GM12878 (cell line): ENCODE results near the gene B3GNT2. TPM values are rescaled to one million over a fixed set of nuclear protein-coding genes. Genes with fewer than 3 reads are reported as not detected.

ENCODE experiments used
- CBX3 ChIP-seq: fragments of 200-600 bp; sonication (generic); IDR thresholded peaks from 2 replicates; pipeline ENCODE4 v1.6.1; 2016; ENCODE audit warnings: low read depth, borderline replicate concordance
- E2F4 ChIP-seq: IDR thresholded peaks from 2 replicates; pipeline ENCODE4 v1.6.1; 2012; ENCODE audit warnings: low read depth, low read length, improper control_type of control experiment
- E2F8 ChIP-seq: fragments of 450-650 bp; IDR thresholded peaks from 2 replicates; pipeline ENCODE4 v1.6.1; 2018; ENCODE audit warnings: mild to moderate bottlenecking, low read depth, moderate library complexity; ENCODE audit not compliant: partially characterized antibody
- EGR1 ChIP-seq, 2 experiments: IDR thresholded peaks; 1 replicate in 1 of 2; 2 replicates in 1 of 2; pipeline ENCODE4 v1.6.1; 2011 to 2012; ENCODE audit warnings: low read depth in 2 of 2, low read length in 2 of 2, borderline replicate concordance in 1 of 2, mild to moderate bottlenecking in 1 of 2, moderate library complexity in 1 of 2
- GATAD2B ChIP-seq: fragments of 450-650 bp; conservative IDR thresholded peaks from 2 replicates; pipeline ENCODE4 v1.6.1; 2017; ENCODE audit warnings: low read depth, mild to moderate bottlenecking, moderate library complexity
- IRF3 ChIP-seq: fragments of 450-650 bp; IDR thresholded peaks from 2 replicates; pipeline ENCODE4 v1.6.1; 2014; ENCODE audit warnings: mild to moderate bottlenecking
- KAT2A ChIP-seq: conservative IDR thresholded peaks from 2 replicates; pipeline ENCODE4 v1.6.1; 2011; ENCODE audit warnings: low read depth, low read length; ENCODE audit not compliant: control insufficient read depth
- KDM1A ChIP-seq: fragments of 200-600 bp; sonication (generic); IDR thresholded peaks from 2 replicates; pipeline ENCODE4 v1.6.1; 2016; ENCODE audit warnings: borderline replicate concordance
- NRF1 ChIP-seq: conservative IDR thresholded peaks from 2 replicates; pipeline ENCODE4 v1.6.1; 2011; ENCODE audit warnings: mild to moderate bottlenecking, low read depth, low read length, improper control_type of control experiment
- RFX5 ChIP-seq: IDR thresholded peaks from 2 replicates; pipeline ENCODE4 v1.6.1; 2011; ENCODE audit warnings: low read depth, low read length, improper control_type of control experiment
- SP1 ChIP-seq: IDR thresholded peaks from one replicate; pipeline ENCODE4 v1.6.1; 2011; ENCODE audit warnings: low read depth, low read length
- SRF ChIP-seq, 2 experiments: IDR thresholded peaks; 2 replicates each; pipeline ENCODE4 v1.6.1; 2011; ENCODE audit warnings: low read depth in 2 of 2, low read length in 2 of 2, mild to moderate bottlenecking in 1 of 2, moderate library complexity in 1 of 2
- ZBTB40 ChIP-seq: fragments of 450-650 bp; IDR thresholded peaks from 2 replicates; pipeline ENCODE4 v1.6.1; 2016; ENCODE audit warnings: mild to moderate bottlenecking, moderate library complexity, borderline replicate concordance
- ZNF687 ChIP-seq: fragments of 450-650 bp; IDR thresholded peaks from 2 replicates; pipeline ENCODE4 v1.6.1; 2017; ENCODE audit warnings: mild to moderate bottlenecking, moderate library complexity
- ZSCAN29 ChIP-seq: fragments of 450-650 bp; IDR thresholded peaks from 2 replicates; pipeline ENCODE4 v1.6.1; 2017; ENCODE audit warnings: mild to moderate bottlenecking, moderate library complexity
- polyA plus RNA-seq, 11 experiments: library from polyadenylated mRNA; depleted of rRNA in 4 of 11; unstranded in 6 of 11; stranded (reverse) in 5 of 11; fragments of >200 nt; fragmentation: Nextera tagmentation in 4 of 11; fragmentation: Illumina TruSeq in 1 of 11; extraction: Ambion mirVana in 4 of 11; extraction: Trizol in 1 of 11; gene quantifications; 1 replicate in 1 of 11; 2 replicates in 10 of 11; pipeline versions ENCODE4 v1.2.1 to v1.2.3, GENCODE V29; 2011 to 2016; ENCODE audit warnings: inconsistent platforms in 2 of 11, missing spikeins in 2 of 11, low read depth in 1 of 11
- total RNA-seq, 4 experiments: library from RNA; depleted of rRNA in 3 of 4; stranded (reverse); fragments of >200 nt in 3 of 4; fragmentation: Illumina TruSeq in 1 of 4; extraction: Trizol in 1 of 4; gene quantifications; 2 replicates each; pipeline versions ENCODE4 v1.2.1 to v1.2.3, GENCODE V29; 2013 to 2021

B3GNT2 gene
- total and polyA plus RNA-seq, 10 of the 15 experiments (the other 5 are each of a cell fraction or from before 2014, with no cell fraction given) = 19.7 to 103 (median 76.3) TPM

GRCh38 chr2:62196278-62196901 is 475 bp downstream of the B3GNT2 start (continued):
- TF ChIP-seq E2F4 = no peak
- no peak for TF ChIP-seq KDM1A
- TF ChIP-seq EGR1 (IDR thresholded peaks at IDR 0.05; ENCODE audit: borderline replicate concordance in 1 of 2, low read depth in 2 of 2, low read length in 2 of 2) = peak in 1 of 2 experiments; percentile 58; a peak in 1 of 3 replicates
- TF ChIP-seq NRF1 = no peak
- no peak for TF ChIP-seq CBX3
- TF ChIP-seq ZBTB40 = peak; percentile 52; the same call in 1 of the 2 replicates
- TF ChIP-seq ZSCAN29 = no peak
- no peak for TF ChIP-seq RFX5
- TF ChIP-seq IRF3 = no peak
- TF ChIP-seq KAT2A = no peak
- no peak for TF ChIP-seq ZNF687
- no peak for TF ChIP-seq SP1
- peak; percentile 73; the same call in 1 of the 2 replicates for TF ChIP-seq GATAD2B
- no peak for TF ChIP-seq E2F8
- TF ChIP-seq SRF (IDR thresholded peaks at IDR 0.05; ENCODE audit: low read depth in 2 of 2, low read length in 2 of 2) = no peak
